Measurements from ENCODE around the gene NDUFAF5.

DNA sequence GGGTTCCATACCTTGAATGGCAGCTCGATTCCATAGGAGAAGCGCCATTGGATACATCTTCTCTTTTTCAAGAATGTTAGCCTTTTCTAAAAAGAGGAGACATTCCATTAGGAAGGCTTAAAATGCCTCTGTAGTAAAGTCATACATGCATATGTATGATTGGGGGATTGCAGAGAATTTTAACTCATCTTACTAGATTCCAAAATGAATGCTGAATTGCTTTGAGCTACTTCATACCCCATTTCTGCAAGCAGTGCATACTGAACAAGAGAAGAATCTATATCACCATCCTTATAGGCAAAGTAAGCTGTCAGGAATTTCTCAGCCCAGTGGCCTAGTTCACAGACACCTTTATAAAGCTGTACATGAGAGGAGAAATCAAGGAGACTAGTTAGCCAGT is 80.3 kb downstream of the NDUFAF5 start:
- TF ChIP-seq POLR2A (IDR thresholded peaks at IDR 0.05) (no peak), POLR2AphosphoS5 (IDR thresholded peaks at IDR 0.05) (no peak), EP300 (IDR thresholded peaks at IDR 0.05; ENCODE audit: low read depth) (no peak)
- TF ChIP-seq, protein P1, sequence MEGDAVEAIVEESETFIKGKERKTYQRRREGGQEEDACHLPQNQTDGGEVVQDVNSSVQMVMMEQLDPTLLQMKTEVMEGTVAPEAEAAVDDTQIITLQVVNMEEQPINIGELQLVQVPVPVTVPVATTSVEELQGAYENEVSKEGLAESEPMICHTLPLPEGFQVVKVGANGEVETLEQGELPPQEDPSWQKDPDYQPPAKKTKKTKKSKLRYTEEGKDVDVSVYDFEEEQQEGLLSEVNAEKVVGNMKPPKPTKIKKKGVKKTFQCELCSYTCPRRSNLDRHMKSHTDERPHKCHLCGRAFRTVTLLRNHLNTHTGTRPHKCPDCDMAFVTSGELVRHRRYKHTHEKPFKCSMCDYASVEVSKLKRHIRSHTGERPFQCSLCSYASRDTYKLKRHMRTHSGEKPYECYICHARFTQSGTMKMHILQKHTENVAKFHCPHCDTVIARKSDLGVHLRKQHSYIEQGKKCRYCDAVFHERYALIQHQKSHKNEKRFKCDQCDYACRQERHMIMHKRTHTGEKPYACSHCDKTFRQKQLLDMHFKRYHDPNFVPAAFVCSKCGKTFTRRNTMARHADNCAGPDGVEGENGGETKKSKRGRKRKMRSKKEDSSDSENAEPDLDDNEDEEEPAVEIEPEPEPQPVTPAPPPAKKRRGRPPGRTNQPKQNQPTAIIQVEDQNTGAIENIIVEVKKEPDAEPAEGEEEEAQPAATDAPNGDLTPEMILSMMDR (IDR thresholded peaks at IDR 0.05) = no peak

Data from transverse colon (tissue), 4 donors.